ENCODE measurements around the gene CCDC102A. TPM values are rescaled to one million over a fixed set of nuclear protein-coding genes. Genes with fewer than 3 reads are reported as not detected.

The CCDC102A gene
- total and polyA plus RNA-seq, 2 of the 13 experiments (the other 11 are each of a cell fraction or from before 2014, with no cell fraction given), result 2.1 to 2.8 TPM

DNA sequence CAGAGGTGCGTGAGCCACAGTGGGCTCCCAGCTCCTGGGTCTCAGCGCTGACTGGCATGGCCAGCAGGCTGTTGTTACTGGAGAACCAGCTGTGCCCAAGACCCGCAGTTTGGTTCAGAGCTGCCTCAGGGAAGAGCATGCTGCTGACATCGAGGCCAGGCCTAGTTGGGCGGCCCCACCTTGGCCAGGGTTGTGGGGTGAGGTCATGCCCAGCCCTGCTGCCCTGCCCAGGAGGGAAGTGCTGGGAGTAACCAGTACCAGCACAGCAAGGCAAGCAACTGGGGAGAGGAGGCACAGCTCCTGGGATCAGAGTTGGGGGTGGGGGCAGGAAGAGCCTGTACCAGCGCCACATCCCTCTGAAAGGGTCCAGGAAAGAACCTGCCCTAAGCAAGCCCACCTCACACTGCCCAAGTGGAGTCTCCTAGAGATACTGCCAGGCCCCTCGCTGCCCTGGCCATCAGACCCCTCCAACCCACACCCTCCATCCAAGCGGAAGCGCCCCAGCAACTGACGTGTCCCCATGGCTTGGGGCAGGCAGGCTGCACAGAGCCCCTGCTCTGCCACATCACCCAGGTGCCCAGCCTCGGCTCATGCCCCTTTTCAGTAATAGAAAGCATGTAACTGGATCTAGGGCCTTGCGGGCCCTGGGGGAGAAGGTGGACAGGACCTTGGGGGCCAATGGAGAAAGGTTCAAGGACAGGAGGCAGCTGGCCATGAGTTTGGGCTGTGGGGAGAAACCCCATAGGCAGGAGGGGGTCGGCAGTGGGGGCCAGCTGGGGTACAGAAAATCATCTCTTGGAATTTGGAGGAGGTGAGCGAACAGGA lies 51.1 kb downstream of the CCDC102A start (continued):
- no peak for TF ChIP-seq SP1 (IDR thresholded peaks at IDR 0.05)
- TF ChIP-seq SP1 (CRISPR knock-in tag; IDR thresholded peaks at IDR 0.05), result no peak
- peak; percentile 48; the same call in 1 of the 2 replicates for TF ChIP-seq BORCS8-MEF2B (CRISPR knock-in tag; IDR thresholded peaks at IDR 0.05)
- TF ChIP-seq ZNF589 (CRISPR knock-in tag; conservative IDR thresholded peaks at IDR 0.05), result no peak
- TF ChIP-seq HIVEP1 (CRISPR knock-in tag; IDR thresholded peaks at IDR 0.05), result peak; percentile 71; the same call in 1 of the 2 replicates
- TF ChIP-seq ADNP (CRISPR knock-in tag; IDR thresholded peaks at IDR 0.05), result 0 out of 2 replicates have a peak, but pooled peaks have one; percentile 52
- TF ChIP-seq ZNF607 (CRISPR knock-in tag; IDR thresholded peaks at IDR 0.05; ENCODE audit: borderline replicate concordance), result 0 out of 2 replicates have a peak, but pooled peaks have one; percentile 1
- peak; percentile 97 for TF ChIP-seq NFIB (CRISPR knock-in tag; IDR thresholded peaks at IDR 0.05; ENCODE audit: borderline replicate concordance)
- 0 out of 2 replicates have a peak, but pooled peaks have one; percentile 33 for TF ChIP-seq ATF7-NPFF (CRISPR knock-in tag; IDR thresholded peaks at IDR 0.05; ENCODE audit: low read depth)
- no peak for TF ChIP-seq ATM (IDR thresholded peaks at IDR 0.05; ENCODE audit: borderline replicate concordance)
- TF ChIP-seq, protein P1, sequence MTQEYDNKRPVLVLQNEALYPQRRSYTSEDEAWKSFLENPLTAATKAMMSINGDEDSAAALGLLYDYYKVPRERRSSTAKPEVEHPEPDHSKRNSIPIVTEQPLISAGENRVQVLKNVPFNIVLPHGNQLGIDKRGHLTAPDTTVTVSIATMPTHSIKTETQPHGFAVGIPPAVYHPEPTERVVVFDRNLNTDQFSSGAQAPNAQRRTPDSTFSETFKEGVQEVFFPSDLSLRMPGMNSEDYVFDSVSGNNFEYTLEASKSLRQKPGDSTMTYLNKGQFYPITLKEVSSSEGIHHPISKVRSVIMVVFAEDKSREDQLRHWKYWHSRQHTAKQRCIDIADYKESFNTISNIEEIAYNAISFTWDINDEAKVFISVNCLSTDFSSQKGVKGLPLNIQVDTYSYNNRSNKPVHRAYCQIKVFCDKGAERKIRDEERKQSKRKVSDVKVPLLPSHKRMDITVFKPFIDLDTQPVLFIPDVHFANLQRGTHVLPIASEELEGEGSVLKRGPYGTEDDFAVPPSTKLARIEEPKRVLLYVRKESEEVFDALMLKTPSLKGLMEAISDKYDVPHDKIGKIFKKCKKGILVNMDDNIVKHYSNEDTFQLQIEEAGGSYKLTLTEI (CRISPR knock-in tag; conservative IDR thresholded peaks at IDR 0.05), result no peak
- peak; percentile 33; the same call in 1 of the 2 replicates for TF ChIP-seq SP4 (CRISPR knock-in tag; IDR thresholded peaks at IDR 0.05)
- TF ChIP-seq, protein P2, sequence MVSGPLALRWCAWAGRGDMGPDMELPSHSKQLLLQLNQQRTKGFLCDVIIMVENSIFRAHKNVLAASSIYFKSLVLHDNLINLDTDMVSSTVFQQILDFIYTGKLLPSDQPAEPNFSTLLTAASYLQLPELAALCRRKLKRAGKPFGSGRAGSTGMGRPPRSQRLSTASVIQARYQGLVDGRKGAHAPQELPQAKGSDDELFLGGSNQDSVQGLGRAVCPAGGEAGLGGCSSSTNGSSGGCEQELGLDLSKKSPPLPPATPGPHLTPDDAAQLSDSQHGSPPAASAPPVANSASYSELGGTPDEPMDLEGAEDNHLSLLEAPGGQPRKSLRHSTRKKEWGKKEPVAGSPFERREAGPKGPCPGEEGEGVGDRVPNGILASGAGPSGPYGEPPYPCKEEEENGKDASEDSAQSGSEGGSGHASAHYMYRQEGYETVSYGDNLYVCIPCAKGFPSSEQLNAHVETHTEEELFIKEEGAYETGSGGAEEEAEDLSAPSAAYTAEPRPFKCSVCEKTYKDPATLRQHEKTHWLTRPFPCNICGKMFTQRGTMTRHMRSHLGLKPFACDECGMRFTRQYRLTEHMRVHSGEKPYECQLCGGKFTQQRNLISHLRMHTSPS (CRISPR knock-in tag; IDR thresholded peaks at IDR 0.05; ENCODE audit: low read depth), result 0 out of 2 replicates have a peak, but pooled peaks have one; percentile 5

All from HepG2 (cell line).